Measurements from ENCODE around the gene NOS3. TPM values are rescaled to one million over a fixed set of nuclear protein-coding genes. Genes with fewer than 3 reads are reported as not detected.

NOS3 gene
- total RNA-seq, 1 donor from 2014 or later = 1.8 TPM

GRCh38 chr7:150959081-150959480 is 31.7 kb upstream of the NOS3 start:
- Histone ChIP-seq H3K4me3 (ENCODE audit: insufficient read depth, low read depth, low read length) (no peak overlapping the region), H3K4me2 (ENCODE audit: low read length) (no peak overlapping the region), H3K4me1 (ENCODE audit: insufficient read depth, low read length) (peaks cover 2% of the 10 kb centered on the region), H3K79me2 (ENCODE audit: insufficient read depth, low read length) (no peaks in the 10 kb centered on the region), H3K36me3 (ENCODE audit: insufficient read depth, low read length) (no peaks in the 10 kb centered on the region), H3K27me3 (ENCODE audit: insufficient read depth, low read length) (peaks cover 10% of the 10 kb centered on the region), H2AFZ (ENCODE audit: low read depth, low read length) (no peak overlapping the region), H4K20me1 (ENCODE audit: insufficient read depth, low read length) (no peaks in the 10 kb centered on the region), H3K9me3 (ENCODE audit: insufficient read depth, low read depth, low read length) (no peaks in the 10 kb centered on the region), H3K9ac (ENCODE audit: low read length) (no peak overlapping the region), H3K27ac (ENCODE audit: low read depth, low read length) (no peak overlapping the region)
- Mint-ChIP-seq H3K27ac (ENCODE audit: unreplicated experiment) (no peak overlapping the region), H3K27me3 (ENCODE audit: low read depth, unreplicated experiment) (peaks cover 9% of the 10 kb centered on the region), H3K4me1 (ENCODE audit: low read depth, unreplicated experiment) (peaks cover 22% of the 10 kb centered on the region), H3K9me3 (ENCODE audit: unreplicated experiment) (no peaks in the 10 kb centered on the region), H3K36me3 (ENCODE audit: low read depth, unreplicated experiment) (peaks cover 2% of the 10 kb centered on the region), H3K4me3 (ENCODE audit: unreplicated experiment) (no peak overlapping the region)
- TF ChIP-seq CTCF (IDR thresholded peaks at IDR 0.05; ENCODE audit: insufficient read depth, low read depth, low read length) (no peak), EZH2 (IDR thresholded peaks at IDR 0.05; ENCODE audit: insufficient read depth, low read length) (no peak)
- no peak for FAIRE-seq
- DNase-seq (ENCODE audit: low read depth) = no peak

- peaks cover 2% of the 10 kb centered on the region for H3K4me1 ChIP-seq (ENCODE audit: insufficient read depth, low read length)
- DNase-seq (ENCODE audit: low read depth) (no peak), FAIRE-seq (no peak)
- H3K27me3 ChIP-seq (ENCODE audit: insufficient read depth, low read length) = peaks cover 10% of the 10 kb centered on the region
- no peak overlapping the region for H3K9ac ChIP-seq (ENCODE audit: low read length)
- H3K27ac ChIP-seq (ENCODE audit: low read depth, low read length) = no peak overlapping the region
- H3K79me2 ChIP-seq (ENCODE audit: insufficient read depth, low read length) = no peaks in the 10 kb centered on the region
- no peaks in the 10 kb centered on the region for H3K9me3 ChIP-seq (ENCODE audit: insufficient read depth, low read depth, low read length)
- H3K36me3 ChIP-seq (ENCODE audit: insufficient read depth, low read length) = no peaks in the 10 kb centered on the region
- Mint-ChIP-seq H3K9me3 (ENCODE audit: unreplicated experiment) (no peaks in the 10 kb centered on the region), H3K27ac (ENCODE audit: unreplicated experiment) (no peak overlapping the region), H3K4me3 (ENCODE audit: unreplicated experiment) (no peak overlapping the region), H3K36me3 (ENCODE audit: low read depth, unreplicated experiment) (peaks cover 2% of the 10 kb centered on the region), H3K4me1 (ENCODE audit: low read depth, unreplicated experiment) (peaks cover 18% of the 10 kb centered on the region), H3K27me3 (ENCODE audit: low read depth, unreplicated experiment) (peaks cover 9% of the 10 kb centered on the region)
- no peak overlapping the region for H3K4me3 ChIP-seq (ENCODE audit: insufficient read depth, low read depth, low read length)
- TF ChIP-seq CTCF (IDR thresholded peaks at IDR 0.05; ENCODE audit: insufficient read depth, low read depth, low read length) = no peak
- no peak for TF ChIP-seq EZH2 (IDR thresholded peaks at IDR 0.05; ENCODE audit: insufficient read depth, low read length)
- H3K4me2 ChIP-seq (ENCODE audit: low read length) = no peak overlapping the region
- H2AFZ ChIP-seq (ENCODE audit: low read depth, low read length) = no peak overlapping the region
- no peaks in the 10 kb centered on the region for H4K20me1 ChIP-seq (ENCODE audit: insufficient read depth, low read length)
Measured at GRCh38 chr7:150959739-150960734, 30.8 kb upstream of the NOS3 start.

Data from astrocyte (in vitro differentiated cells and primary cell).